Stimulated activated CD4-positive, alpha-beta T cell treated with anti-CD3 and anti-CD28 coated beads, Interleukin-1b, Interleukin-23, amount 100 ng/mL, for 1 hour (primary cell): Measurements from ENCODE around the gene TAOK3.
"Not testable (repeated sequence)": the region's sequence is repeated elsewhere in the genome, so short reads cannot be mapped to it uniquely, and the experiment has no call there.

Source experiments
- DNase-seq, 2 donors: peaks; one replicate each; pipeline ENCODE4 v3.0.0-alpha.2; 2020; ENCODE audit warnings: low read depth in 2 of 2

TAOK3 gene

DNA sequence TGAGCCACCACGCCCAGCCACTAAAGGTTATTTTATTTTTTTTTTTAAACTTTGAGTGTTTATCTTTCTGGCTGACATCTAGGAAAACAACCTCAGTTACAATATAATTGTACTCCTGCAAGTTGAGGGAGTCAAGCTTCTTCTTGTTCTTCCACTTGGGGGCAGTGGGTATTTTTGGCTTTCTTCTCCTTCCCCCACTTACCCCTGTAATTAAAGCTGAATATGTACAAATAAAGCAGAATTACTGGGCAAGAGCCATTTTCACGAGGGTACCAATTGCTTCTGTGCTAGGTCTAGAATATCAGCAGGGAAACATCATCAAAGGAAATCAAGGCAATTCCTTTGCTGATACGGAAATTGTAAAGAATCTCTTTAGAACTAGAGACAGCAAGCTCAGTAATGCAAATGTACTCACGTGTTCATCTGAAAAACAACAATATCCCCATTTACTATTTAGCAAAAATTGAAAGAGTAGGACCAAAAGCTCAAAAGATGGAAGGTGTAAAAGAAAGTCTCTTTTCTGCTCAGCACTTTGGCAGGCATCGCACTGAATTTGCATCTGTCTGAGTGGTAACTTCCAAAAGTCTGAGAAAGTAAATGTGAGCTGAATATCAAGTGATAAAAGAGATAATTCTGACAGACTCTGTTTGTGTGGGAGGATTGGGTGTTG is 72.8 kb downstream of the TAOK3 start:
- DNase-seq, result no peak

DNA sequence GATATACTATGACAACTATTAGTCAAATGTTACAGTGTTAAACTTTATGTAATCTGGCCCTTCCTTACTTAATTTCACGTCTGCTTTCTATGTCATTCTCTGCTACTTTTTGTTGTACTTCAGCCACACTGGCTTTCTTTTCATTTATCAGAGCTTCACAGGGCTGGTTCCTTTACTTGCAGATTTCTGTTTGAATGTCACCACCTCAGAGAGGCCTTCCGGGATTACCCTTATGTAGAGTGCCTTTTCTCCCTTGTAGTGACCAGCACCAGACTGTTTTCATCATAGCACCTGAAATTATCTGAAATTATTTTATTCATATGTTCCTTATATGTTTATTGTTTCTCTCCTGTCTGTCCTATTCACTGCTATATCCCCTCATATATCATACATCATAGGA is 75.4 kb downstream of the TAOK3 start:
- no peak for DNase-seq

DNA sequence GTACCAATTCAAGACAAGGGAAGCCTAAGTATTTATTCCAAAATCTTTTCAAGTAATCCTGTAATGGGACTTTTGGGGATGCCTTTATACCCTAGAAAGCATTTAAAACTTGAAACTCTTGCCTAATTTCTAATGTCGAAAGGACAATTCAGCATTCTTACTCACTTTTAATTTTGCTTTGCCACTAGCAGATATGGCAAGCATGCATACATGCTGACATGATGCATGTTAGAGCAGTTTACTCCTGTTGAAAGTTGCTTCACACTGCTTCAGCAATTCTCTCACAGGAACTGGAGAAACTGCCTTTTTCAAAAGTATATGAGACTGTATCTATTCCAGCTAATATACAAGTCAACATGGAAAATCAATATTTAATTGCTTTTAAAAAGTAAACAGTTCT is 79.9 kb downstream of the TAOK3 start:
- DNase-seq, result no peak

DNA sequence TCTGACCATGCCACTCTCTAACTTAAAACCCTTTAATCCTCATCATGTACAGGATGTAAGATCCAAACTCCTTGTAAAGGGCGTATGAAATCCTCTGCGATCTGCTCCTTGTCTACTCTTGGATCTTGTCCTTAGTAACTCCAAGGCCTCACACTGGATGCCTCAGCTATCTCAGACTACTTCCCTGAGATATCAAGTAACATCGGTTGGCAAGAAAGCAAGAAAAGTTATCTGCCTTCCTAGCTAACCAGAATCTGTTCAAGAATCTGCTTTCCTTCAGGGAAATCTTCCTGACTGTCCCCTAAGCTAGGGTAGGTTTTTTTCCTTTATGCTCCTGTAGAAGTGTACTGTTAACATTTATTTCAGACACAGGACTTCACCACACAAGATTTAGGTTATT is 82.6 kb downstream of the TAOK3 start:
- no peak for DNase-seq

DNA sequence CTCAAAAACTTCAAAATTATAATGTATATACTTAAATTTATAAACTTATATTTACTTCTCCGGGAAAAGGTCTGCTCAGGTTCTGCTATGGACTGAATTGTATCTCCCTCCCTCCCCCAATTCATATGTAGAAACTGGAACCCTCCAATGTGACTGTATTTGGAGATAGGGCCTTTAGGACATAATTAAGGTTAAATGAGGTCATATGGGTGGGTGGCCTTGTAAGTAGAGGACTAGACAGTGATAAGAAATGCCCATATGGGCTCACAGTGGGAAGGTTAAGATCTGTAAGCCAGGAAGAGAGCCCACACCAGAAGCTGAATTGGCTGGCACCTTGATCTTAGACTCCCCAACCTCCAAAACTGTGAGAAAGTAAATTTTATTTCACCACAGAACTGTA is 84.5 kb downstream of the TAOK3 start:
- DNase-seq, result no peak

DNA sequence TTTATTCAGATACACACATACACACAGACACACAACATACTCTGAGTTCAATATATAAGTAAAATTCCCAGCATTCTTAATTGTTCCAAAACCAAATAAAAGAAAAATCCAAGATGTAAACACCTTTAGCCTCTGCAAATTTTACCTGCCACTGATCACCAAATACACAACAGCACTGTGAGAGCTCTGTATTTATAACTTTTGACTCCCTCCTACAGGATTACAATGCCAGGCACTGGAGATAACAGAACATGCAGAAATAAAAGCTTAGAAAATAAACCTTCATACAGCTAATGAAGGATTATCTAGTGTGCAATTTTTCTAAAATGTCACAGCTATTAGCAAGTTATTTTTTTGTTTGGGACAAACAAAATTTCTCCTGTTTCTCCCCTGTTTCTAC is 85.0 kb downstream of the TAOK3 start:
- no peak for DNase-seq

DNA sequence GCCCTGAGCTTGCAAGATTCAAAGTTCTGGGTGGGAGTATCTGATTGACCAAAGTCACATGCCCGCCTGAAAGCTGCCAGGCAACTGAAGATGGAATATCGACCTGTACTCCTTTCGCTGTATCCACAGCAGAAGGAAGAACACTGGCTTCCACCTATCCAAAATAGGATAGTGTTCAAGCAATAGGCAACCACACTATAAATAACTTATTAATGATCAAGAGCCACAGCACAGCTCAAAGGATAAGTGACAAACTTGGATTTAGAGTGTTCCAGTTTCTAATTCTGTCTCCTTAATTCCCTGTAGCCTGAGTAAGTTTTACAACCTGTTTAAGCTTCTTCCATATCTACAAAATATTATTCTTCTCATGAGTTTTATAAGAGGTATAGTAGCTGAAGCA is 89.9 kb downstream of the TAOK3 start:
- DNase-seq, result no peak

DNA sequence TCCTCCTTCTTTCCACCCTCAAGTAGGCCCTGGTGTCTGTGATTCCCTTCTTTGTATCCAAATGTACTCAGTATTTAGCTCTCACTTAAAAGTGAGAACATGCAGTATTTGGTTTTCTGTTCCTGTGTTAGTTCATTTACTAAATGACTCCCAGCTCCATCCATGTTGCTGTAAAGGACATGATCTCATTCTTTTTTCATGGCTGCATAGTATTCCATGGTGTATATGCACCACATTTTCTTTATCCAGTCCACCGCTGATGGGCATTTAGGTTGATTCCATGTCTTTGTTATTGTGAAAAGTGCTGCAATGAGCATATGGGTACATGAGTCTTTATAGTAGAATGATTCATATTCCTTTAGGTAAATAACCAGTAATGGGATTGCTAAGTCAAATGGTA is 94.4 kb downstream of the TAOK3 start:
- DNase-seq, result not testable (repeated sequence)

DNA sequence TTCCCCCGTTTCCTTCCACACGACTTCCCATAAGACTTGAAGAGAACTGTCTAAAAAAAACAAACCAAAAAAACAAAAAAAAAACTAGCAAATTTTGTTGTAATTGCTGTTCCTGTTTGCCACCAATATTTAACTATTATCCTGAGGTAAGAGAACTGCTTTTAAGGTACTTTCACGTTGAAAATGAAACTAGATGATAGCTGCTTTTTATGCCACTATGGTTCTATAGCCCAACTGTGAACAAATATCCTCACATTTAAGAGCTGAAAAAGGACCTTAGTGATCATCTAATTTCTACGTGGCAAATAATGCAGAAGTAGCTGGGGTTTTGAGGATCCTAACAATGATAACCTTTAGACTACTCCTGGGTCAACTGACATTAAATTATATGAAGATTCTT is 98.6 kb downstream of the TAOK3 start:
- DNase-seq, result no peak

DNA sequence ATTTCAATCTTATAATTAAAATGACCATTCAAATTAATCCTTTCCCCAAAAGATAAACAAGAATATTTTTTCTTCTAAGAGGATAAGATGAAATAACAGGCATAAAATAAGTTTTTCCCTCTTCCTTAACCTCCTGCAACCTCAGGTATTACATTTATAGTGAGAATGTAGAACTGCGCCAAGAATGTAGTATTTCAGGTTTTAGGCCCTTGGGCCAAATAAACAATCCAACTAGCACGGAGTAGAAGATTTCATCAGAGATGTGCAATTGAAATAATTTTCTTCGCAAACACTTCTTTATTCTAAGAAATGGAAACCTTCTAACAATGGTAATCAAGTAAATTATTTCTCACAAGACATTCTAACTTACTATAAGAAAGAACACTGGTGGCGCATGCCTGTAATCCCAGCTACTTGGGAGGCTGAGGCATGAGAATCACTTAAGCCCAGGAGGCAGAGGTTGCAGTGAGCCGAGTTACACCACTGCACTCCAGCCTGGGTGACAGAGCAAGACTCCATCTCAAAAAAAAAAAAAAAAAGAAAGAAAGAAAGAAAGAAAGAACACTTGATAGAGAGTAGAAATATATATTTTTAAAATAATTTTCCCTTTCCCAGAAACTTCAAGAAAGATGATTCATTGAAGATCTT is 100.8 kb downstream of the TAOK3 start:
- DNase-seq, result no peak

DNA sequence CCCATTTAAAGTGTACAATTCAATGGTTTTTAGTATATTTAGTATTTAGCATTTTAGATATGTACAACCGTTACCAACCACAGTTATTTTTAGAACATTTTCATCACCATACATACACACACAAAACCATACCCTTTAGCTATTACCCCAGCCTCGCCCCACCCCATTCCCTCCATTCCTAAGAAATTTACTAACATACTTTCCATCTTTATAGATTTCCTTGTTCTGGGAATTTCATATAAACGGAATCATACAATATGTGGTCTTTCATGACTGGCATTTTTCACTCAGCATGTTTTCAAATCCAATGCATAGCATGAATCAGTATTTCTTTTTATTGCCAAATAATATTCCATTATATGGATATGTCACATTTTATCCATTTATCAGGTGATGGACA is 101.5 kb downstream of the TAOK3 start:
- no peak for DNase-seq

DNA sequence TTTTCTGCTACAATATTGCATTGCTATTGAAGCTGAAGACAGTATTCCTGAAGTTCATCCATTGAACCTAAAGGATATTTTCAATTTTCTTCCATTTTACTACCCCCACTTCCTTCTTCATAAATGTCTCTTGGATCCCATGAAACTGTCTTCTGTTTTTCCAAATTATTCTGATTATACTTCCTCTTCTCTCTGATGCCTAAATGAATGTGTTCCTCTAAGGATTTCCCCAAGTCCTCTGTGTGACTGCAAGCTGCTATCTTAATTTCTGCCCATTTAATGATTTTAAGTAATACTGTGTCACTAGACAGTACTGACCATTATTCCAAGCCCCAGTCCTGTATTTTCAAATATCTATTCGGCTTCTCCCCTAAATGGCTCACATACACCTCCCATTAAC is 102.9 kb downstream of the TAOK3 start:
- DNase-seq, result no peak

DNA sequence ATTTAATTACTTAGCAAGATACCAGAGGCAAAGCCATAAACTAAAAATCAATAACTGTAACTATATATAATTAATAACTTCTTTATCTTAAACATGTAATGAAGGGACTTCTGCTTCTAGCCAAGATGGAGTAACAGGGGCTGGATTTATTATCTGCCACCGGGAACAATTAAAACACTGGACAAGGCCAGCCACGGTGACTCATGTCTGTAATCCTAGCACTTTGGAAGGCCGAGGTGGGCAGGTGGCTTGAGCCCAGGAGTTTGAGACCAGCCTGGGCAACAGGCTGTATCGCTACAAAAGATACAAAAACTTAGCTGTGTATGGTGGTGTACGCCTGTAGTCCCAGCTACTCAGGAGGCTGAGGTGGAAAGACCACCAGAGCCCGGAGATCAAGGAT is 113.6 kb downstream of the TAOK3 start:
- DNase-seq, result no peak

DNA sequence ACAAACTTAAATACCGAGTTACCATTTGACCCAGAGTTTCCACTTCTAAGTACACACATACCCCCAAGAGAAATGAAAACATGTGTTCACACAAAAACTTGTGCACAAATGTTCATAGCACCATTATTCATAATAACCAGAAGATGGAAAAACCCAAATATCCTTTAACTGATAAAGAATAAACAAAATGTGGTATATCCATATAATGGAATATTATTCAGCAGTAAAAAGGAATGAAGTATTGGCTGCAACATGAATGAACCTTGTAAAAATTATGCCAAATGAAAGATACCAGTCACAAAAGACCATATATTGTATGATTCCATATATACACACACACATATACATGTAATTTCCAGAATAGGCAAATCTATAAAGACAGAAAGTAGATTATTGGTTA is 116.4 kb downstream of the TAOK3 start:
- DNase-seq, result no peak

DNA sequence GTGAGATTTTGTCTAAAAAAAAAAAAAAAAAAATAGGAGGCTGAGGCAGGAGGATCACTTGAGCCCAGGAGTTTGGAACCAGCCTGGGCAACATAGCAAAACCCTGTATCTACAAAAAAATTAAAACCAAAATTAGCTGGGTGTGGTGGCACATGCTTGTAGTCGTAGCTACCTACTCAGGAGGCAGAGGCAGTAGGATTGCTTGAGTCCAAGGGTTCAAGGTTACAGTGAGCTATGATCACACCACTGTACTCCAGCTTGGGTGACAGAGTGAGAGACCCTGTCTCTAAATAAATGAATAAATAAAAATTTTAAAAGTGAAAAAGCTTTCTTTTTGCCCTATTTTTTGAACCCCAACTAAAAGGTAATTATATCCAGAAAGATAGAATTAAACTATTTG is 123.2 kb downstream of the TAOK3 start:
- no peak for DNase-seq

DNA sequence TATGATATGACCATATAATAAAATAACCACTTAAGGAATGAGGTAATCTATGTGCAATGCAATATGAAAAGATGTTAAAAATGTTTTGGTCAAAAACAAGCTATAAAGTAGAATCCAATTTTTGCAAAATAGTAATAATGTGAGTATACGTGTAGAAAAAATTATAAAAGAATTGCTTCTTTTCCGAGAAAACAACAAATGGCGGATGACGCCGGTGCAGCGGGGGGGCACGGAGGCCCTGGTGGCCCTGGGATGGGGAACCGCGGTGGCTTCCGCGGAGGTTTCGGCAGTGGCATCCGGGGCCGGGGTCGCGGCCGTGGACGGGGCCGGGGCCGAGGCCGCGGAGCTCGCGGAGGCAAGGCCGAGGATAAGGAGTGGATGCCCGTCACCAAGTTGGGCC is 126.8 kb downstream of the TAOK3 start:
- not testable (repeated sequence) for DNase-seq

DNA sequence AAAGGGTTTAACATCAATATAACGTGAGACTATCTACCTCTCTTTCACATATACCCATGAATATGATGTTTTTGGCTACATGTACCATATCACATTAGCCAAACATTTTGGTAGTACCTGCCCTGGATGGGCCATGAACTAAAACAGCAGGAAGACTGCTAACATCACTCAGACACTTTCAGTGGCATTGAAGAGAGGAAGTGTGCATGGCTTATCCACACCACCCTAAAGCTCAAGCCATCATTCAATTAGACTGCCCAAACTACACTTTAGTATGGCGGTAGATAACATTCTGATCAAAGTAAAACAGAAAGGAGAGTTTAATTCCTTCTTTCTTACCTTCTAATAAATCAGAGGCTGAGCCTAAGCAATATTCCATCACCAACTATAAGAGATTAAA is 133.8 kb downstream of the TAOK3 start:
- no peak for DNase-seq

DNA sequence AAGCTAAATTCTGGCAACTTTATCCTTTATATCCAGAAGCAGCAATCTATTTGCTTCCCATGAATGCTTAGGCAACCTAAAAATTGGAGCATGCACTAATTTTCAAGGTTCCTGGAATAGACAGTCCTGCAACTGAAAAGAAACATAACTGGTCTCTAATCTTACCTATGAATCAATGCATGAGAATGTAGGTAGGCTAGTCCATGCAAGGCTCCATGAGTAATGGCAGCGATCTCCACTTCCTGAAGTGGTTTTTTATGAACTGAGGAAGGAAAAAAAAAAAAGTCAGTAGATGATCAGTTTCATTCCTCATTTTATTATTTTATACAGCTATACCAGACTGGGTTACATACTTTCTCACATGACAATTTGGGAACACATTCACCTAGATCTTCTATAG is 134.8 kb downstream of the TAOK3 start:
- no peak for DNase-seq

DNA sequence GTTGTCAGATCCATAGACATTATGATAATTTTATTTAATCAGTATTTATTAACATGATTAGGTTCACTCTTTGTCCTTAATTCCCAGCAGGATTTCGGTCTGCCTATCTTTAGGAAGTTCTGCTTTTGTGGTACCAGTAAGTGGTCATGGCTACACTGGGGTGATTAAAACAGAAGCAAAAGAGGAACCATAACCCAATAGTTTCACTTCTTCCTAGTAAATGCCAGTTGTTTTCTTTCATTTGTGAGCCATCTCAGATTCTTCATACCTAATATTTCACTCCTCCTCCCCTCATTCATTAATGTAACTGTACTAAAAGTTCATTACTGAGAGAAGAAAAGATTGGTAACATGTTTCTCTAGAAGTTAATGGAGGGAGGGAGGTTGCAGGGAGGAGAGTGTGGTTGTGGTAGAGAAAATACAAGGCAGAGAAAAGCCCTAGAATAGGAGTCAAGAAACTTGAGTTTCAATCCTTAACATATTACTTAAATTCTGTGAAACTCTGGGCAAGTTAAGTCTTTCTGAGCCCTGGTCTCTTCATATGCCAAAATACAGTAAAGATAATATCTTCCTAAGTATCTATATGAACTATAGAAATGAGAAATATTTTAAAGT is 135.5 kb downstream of the TAOK3 start:
- DNase-seq, result no peak

DNA sequence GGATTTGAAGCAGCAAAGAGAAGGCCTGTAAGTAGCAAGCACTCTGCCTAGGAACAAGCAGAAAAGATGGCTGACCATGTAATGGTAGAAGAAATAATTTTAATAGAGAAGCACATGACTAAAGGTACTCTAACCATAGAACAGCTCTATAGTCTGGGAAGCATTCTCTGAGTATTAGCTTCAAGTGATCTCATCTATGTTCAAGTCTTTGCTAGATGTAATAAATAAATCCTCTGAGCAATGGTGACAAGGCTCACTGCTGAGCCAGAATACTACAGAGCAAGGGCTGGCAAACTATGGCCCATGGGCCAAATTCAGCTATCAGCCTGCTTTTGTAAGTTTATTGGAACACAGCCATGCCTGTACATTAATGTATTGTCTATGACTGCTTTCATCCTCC is 152.0 kb downstream of the TAOK3 start:
- DNase-seq, result no peak

DNA sequence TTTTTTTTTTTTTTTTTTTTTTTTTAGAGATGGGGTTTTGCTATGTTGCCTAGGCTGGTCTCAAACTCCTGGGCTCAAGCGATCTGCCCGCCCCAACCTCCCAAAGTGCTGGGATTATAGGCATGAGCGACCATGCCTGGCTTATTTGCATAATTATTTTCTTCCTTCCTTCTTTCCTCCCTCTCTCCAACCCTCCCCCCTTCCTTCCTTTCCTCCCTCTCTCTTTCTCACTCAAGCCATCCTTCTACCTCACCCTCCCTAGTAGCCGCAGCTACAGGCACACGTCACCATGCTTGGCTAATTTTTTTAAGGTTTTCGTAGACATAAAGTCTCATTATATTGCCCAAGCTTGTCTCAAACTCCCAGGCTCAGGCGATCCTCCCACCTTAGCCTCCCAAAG is 152.9 kb downstream of the TAOK3 start:
- no peak for DNase-seq

DNA sequence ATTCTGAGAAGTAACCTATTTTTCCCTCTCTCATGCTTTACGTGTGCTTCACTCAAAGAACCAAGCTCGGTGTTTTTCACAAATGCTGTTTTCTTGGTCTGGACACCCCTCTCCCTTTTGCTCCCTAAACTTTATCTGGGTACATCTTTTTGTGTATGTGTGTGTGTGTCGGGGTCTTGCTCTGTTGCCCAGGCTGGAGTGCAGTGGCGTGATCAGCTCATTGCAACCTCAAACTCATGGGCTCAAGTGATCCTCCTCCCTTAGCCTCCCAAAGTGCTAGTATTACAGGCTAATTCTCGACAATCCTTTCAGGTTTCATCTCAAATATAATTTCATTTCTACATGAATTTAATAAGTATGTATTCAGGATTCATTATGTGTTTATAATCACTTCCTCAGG is 153.6 kb downstream of the TAOK3 start:
- DNase-seq, result no peak

DNA sequence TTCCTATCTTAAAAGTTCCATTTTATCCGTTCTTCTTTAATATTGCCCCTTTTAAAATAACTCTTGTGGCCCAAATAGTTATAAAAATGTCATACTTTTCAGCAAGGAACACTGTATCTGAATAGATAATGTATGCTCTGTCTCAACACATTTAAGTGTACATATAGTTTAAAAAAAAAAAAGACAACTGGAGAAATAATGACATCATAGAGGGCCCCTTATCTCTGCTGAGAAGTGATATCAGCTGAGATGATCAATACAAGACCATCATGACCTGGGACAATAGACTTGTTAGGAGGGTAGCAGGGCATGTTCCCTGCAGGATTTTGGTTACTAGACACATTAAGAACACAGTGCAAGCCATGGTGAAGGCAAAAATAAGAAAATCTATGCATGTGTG is 159.3 kb downstream of the TAOK3 start:
- no peak for DNase-seq

DNA sequence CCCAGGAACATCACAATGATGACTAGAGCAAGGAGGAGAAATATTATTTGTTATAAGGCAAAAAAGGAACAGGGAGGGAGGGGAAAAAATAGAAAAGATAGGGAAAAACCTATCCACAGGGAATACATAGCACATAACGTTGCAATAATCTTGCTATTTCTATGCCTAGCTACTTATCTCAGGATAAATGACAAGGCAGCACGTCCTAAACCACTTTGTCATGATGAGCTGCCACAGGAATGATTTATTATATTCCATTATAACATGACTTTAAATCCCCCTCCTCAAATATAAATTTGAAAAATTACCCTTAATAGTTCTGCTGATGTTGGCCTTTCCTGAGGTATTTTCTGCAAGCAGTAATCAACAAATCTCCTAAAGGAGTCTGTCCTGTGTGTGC is 160.1 kb downstream of the TAOK3 start:
- DNase-seq, result no peak
